ENCODE results near the gene RFTN1.
"Not testable (repeated sequence)": the region's sequence is repeated elsewhere in the genome, so short reads cannot be mapped to it uniquely, and the experiment has no call there.

The RFTN1 gene

DNA sequence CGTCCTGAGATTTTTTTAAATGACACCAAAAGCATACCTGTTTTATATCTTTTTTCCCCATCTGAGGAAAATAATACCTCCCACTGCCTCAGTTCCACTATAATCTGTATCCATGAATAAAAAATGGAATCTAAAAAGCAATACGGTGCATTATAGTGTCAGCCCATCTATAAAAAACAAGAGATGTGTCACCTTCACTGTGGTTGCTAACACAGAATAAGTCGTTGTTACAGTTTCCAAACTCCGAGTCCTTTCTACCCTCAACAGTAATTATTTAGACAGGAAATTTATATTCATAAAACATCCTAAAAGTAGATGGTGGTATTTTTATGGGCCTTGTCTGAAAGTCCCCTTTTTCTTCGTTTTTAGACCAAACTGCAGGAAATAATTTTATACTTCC, 19.4 kb downstream of the RFTN1 start:
- DNase-seq (ENCODE audit: insufficient read length, low spot score) (no peak), FAIRE-seq (no peak)
- TF ChIP-seq, protein P1, sequence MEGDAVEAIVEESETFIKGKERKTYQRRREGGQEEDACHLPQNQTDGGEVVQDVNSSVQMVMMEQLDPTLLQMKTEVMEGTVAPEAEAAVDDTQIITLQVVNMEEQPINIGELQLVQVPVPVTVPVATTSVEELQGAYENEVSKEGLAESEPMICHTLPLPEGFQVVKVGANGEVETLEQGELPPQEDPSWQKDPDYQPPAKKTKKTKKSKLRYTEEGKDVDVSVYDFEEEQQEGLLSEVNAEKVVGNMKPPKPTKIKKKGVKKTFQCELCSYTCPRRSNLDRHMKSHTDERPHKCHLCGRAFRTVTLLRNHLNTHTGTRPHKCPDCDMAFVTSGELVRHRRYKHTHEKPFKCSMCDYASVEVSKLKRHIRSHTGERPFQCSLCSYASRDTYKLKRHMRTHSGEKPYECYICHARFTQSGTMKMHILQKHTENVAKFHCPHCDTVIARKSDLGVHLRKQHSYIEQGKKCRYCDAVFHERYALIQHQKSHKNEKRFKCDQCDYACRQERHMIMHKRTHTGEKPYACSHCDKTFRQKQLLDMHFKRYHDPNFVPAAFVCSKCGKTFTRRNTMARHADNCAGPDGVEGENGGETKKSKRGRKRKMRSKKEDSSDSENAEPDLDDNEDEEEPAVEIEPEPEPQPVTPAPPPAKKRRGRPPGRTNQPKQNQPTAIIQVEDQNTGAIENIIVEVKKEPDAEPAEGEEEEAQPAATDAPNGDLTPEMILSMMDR (IDR thresholded peaks at IDR 0.05; ENCODE audit: insufficient read depth, missing control alignments), result no peak

DNA sequence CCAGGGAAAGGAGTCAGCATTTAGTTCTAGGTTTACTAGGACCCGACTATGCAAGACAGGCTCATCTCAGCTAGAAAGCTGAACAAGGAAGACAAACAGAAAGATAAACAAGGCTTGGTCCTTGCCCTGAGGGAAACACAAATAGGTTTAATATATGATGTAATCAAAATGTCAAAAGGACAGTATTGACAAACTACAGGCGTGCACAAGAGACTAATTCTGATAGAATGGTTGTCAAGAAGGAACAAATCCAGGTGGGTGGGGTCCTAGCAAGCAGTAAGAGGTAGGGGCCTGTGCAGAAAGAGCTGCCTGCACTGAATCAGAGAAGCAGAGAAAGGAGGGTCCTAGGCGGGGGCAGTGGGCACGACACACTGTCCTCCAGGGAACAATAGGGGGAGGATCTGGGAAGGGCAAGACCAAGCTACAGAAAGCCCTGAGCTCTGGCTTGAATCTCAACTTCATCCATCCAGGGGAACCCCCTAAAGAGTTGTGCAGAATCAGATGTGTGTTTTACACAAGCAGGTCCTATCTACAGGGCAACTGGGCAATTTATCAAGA, 23.4 kb downstream of the RFTN1 start:
- FAIRE-seq, result no peak
- DNase-seq (ENCODE audit: insufficient read length, low spot score), result no peak
- TF ChIP-seq, protein P1 (IDR thresholded peaks at IDR 0.05; ENCODE audit: insufficient read depth, missing control alignments), result no peak

DNA sequence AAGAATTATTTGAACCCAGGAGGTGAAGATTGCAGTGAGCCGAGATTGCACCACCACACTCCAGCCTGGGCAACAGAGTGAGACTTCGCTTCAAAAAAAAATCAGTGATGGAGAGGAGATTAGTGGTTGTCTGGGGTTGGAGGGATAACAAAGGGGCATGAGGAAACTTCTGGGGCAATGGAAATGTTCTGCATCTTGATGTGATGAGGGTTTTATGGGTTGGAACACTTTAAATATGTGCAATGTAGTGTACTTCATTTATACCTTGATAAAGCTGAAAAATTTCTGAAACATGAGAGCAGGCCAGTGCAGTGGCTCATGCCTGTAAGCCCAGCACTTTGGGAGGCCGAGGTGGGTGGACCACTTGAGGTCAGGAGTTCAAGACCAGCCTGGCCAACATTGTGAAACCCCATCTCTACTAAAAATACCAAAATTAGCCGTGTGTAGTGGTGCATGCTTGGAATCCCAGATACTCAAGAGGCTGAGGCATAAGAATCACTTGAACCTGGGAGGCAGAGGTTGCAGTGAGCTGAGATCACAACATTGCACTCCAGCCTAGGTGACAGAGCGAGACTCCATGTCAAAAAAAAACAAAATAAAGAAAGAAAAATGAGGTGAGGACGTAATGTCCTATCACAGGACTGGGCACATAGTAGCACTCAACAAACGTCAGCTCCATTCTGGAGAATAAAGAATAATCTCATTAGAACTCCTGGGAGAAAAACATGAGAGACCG, 24.0 kb downstream of the RFTN1 start:
- DNase-seq (ENCODE audit: insufficient read length, low spot score); FAIRE-seq: not testable (repeated sequence)

DNA sequence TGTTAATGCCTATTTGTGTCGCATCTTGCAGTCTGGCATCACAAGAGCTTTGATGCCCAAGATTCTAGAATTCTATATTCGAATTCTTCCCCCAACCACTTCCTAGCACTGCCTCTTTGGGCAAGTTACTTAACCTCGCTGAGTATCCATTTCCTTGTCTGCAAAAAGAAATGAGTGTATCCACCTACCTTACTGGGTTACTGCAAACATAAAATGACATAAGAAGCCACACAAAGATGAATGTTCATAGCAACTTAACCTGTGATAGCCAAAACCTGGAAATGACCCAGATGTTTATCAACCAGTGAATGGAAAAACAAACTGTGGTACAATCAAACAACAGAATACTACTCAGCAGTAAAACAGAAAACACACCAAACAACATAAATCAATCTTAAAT, 24.9 kb downstream of the RFTN1 start:
- DNase-seq (ENCODE audit: insufficient read length, low spot score) (no peak), FAIRE-seq (no peak)
- TF ChIP-seq, protein P1 (IDR thresholded peaks at IDR 0.05; ENCODE audit: insufficient read depth, missing control alignments), result no peak

DNA sequence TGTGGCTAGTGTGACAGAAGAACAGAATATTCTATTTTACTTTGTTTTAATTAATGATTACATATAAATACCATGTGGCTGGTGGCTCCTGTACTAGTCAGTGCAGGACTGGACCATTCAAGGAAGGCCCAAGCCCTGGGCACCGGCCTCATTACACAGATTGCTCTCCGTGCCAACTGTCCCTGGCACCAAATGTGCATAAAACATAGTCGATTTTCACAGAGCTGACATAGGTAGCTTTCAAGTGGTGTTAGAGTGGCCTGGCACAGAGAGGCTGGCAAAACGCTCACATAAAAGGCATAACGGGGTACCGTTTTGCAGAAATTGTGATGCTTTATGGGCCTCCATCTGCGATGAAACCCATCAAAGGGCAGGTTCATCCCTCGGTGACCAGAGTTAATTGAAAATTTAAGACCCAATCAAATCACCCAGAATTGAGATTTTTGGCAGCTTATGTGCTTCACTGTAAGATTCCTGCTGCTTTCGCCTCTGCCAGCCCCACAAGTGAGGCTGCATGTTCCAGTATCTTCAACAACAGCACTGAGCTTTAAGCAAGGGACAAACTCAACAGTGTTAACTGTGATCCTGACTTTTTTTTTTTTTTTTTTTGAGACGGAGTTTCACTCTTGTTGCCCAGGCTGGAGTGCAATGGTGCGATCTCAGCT, 25.9 kb downstream of the RFTN1 start:
- FAIRE-seq (no peak), DNase-seq (ENCODE audit: insufficient read length, low spot score) (no peak)
- TF ChIP-seq, protein P1 (IDR thresholded peaks at IDR 0.05; ENCODE audit: insufficient read depth, missing control alignments), result no peak

DNA sequence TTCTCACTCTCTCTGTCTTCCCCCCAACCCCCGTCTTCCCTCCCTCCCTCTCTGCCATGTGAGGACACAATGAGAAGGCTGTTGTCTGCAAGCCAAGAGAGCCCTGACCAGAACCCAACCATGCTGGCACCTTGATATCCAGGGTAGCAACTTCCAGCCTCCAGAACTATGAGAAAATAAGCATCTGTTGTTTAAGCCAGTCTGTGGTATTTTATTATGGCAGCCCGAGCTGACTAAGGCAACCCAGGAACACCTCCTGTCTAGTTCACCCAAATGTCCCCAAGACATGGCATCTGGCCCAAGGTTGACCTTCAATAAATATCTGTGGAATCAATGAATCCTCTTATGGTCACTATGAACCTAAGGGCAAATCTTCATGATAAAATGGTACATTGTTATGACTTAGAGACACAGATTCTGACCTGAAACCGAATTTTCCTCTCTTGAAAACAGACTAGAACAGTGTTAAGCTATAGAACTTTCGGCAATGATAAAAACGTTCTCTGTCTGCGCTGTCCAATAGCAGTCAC, 26.5 kb downstream of the RFTN1 start:
- TF ChIP-seq, protein P1 (IDR thresholded peaks at IDR 0.05; ENCODE audit: insufficient read depth, missing control alignments), result no peak
- FAIRE-seq (no peak), DNase-seq (ENCODE audit: insufficient read length, low spot score) (no peak)

DNA sequence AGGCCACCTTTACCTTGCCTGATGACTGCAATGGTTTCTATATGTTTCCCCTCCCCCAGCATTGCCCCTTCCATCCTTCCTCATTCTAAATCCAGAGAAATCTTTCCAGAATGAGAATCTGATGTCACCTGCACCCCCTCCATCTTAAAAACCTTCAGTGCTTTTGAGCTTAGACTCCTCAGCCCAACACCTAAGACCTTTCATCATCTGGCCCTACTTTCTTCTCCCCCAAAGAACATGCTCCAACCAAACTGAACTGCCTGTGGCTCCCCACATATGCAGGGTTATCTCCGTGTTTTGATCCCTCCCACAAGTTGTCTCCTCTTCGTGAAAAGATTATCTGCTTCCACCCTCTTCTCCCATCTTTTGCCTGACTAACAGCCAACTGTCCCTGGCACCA, 27.3 kb downstream of the RFTN1 start:
- FAIRE-seq, result no peak
- no peak for DNase-seq (ENCODE audit: insufficient read length, low spot score)

More for the DNA sequence above, 27.3 kb downstream of the RFTN1 start:
- TF ChIP-seq, protein P1 (IDR thresholded peaks at IDR 0.05; ENCODE audit: insufficient read depth, missing control alignments), result no peak
